SH-SY5Y (cell line): ENCODE results near the gene HOXD12.

ENCODE experiments used
- GATA2 ChIP-seq: IDR thresholded peaks from 2 replicates; pipeline ENCODE4 v1.6.1; 2011; ENCODE audit warnings: mild to moderate bottlenecking, low read depth, low read length
- GATA3 ChIP-seq: IDR thresholded peaks from 2 replicates; pipeline ENCODE4 v1.6.1; 2011; ENCODE audit warnings: low read depth, mild to moderate bottlenecking, low read length, moderate library complexity

DNA sequence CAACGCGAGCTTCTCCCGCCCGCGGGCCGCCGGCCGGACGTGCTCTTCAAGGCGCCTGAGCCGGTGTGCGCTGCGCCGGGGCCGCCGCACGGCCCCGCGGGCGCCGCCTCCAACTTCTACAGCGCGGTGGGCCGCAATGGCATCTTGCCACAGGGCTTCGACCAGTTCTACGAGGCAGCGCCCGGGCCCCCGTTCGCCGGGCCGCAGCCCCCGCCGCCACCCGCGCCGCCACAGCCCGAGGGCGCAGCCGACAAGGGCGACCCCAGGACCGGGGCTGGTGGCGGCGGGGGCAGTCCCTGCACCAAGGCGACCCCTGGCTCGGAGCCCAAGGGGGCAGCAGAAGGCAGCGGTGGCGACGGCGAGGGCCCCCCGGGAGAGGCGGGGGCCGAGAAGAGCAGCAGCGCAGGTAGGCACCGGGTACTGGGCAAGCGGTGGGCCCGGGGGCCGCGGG lies 8.2 kb downstream of the HOXD12 start:
- TF ChIP-seq GATA2 = no peak
- no peak for TF ChIP-seq GATA3
